GM12864 (cell line): ENCODE measurements around the gene AATK.

ENCODE experiments used
- DNase-seq: peaks from one replicate; pipeline ENCODE4 v3.0.0-alpha.2; 2011; ENCODE audit warnings: low read depth
- H3K4me3 ChIP-seq: 2 replicates; pipeline ENCODE4 v1.5.1; 2011; ENCODE audit warnings: mild to moderate bottlenecking, low read depth, low read length, control low read depth
- TF ChIP-seq, protein P1 (sequence below): IDR thresholded peaks from 2 replicates; pipeline ENCODE4 v1.5.1; 2011; ENCODE audit warnings: low read depth, mild to moderate bottlenecking, moderate library complexity, low read length, control low read depth, inconsistent platforms; ENCODE audit errors: missing control alignments

Gene AATK

DNA sequence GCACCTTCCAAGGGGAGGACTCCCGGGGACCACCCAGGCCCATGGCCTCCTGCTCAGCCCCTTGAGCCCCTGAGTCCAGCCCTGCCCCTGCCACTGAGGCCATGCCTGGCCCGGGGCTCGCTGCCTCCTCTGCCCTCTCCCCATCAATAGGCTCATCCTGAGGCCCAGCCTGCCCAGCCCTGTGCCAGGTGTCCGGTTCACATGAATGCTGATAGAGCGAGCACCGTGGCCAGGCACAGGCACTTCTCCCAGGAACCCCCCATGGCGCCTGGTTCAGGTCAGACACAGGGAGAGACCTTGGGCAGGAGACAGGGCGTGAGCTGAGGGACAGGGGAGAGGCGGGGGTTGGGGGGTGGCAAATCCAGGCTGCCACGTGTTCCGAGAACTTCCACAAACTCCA is 3.5 kb downstream of the AATK start:
- DNase-seq: no peak
- H3K4me3 ChIP-seq: no peak overlapping the region
- TF ChIP-seq, protein P1, sequence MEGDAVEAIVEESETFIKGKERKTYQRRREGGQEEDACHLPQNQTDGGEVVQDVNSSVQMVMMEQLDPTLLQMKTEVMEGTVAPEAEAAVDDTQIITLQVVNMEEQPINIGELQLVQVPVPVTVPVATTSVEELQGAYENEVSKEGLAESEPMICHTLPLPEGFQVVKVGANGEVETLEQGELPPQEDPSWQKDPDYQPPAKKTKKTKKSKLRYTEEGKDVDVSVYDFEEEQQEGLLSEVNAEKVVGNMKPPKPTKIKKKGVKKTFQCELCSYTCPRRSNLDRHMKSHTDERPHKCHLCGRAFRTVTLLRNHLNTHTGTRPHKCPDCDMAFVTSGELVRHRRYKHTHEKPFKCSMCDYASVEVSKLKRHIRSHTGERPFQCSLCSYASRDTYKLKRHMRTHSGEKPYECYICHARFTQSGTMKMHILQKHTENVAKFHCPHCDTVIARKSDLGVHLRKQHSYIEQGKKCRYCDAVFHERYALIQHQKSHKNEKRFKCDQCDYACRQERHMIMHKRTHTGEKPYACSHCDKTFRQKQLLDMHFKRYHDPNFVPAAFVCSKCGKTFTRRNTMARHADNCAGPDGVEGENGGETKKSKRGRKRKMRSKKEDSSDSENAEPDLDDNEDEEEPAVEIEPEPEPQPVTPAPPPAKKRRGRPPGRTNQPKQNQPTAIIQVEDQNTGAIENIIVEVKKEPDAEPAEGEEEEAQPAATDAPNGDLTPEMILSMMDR: no peak

DNA sequence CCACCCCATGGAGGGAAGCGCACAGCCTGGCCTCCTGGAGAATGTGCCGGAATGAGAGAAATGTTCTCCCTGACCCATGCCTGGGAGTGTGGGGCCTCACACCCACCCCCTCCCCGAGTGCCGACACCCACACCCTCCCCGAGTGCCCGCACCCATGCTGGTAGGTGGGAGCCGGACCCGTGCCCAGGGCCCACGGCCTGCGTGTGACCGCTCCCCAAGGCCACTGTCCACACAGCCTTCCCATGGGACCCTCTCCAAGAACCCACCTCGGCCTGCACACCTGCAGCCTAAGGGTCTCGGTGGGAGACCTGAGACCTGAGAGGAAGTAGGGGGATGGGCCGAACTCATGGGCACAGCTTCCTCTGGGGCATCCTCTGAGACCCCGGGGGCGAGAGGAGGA is 4.0 kb downstream of the AATK start:
- H3K4me3 ChIP-seq: no peak overlapping the region
- TF ChIP-seq, protein P1: no peak
- DNase-seq: no peak

DNA sequence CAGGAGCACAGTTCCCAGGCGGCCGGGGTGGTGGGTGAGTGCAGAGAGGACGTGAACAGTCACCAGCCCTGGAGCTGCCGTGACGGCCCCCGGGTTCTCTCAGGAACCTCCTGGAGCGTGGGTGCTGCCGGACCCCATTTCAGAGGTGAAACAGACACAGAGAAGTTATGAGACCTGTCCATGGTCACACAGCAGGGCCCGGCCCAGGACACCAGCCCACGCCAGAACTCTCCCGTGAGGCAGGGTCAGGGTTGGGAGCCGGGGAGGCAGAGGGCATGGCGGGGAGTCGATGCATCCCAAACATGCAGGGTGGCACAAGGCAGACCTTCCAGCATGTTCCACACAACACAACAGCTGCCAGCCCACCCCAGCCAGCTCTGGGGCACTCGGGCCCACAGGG is 4.5 kb downstream of the AATK start:
- TF ChIP-seq, protein P1: no peak
- no peak for DNase-seq
- no peak overlapping the region for H3K4me3 ChIP-seq

DNA sequence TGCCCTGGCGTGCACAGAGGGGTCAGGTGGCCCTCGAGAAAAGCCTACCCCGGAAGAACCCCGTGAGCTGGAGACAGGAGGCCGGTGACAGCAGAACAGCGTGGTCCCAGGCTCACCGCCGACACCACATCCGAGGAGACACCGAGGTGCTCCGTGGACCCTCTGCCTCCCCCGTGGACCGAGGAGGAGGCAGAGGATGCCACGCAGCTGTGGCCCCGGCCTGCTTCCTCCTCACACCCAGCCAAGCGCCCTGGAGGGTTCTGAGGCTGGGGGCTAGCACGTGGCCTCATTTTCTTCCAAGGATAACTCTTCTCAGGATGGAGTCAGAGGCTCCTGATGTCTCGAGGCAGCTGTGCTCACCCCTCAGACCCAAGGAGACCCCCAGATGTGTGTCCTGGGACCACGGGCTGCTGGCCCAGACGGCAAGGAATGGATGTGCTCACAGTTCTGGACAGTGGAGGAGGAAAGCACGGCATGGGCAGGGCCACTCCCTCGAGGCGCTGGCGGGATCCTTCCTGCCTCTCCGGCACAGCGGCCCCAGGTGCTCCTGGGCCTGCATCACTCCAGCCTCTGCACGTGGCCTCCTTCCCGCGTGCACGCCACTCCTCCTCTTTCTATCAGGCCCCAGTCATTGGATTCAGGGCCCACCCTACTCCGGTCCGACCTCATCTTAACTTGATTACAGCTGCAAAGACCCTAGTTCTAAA is 5.1 kb downstream of the AATK start:
- H3K4me3 ChIP-seq: no peak overlapping the region
- no peak for DNase-seq
- TF ChIP-seq, protein P1: no peak

DNA sequence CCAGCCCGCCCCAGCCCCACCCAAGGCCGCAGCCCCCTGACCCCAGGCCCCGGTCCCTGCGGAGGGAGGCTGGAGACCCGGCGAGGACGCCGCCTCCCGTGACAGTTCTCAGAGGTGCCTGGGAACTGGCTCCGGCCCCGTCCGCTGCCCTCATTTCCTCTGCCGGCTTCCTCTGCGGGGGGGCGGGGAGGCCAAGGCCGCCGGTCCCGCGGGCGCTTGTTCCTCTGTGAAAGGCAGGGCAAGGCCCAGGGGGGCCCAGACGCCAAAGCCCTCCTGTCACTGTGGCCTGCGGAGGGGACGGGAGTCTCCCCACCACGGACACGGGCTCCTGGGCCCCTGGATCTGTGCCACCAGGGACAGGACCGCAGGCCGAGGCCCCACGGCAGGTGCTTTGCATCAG is 5.7 kb downstream of the AATK start:
- no peak for DNase-seq
- TF ChIP-seq, protein P1: no peak
- H3K4me3 ChIP-seq: no peak overlapping the region

DNA sequence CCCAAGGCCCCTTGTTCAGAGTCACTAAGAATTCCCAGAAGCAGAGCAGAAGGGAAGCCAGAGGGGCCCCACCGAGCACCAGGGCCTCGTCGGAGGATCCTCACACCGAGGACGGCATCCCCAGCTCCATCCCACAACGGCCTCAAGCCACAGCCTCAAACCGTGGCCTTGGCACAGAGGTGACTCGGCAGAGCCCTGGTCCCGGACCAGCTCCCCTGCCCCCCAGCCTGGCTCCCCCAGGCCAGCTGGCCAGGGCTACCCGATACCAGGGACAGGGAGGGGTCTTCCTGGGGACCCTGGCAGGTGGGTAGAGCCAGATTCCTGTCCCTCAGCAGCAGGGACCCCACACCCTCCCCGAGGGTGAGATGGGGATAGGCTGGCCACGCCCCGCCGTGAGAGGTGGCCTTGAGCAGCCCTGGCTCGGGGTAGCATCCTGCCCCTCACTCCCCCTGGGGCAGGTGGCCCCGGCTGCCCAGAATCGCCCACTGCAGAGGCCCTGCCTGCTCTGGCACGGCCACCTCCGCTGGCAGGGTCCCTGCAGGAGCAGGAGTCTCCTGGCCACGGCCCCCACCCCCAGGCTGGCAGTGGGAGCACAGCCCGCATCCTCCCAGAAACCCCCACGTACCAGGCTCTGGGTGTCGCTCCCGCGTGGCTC is 6.3 kb downstream of the AATK start:
- TF ChIP-seq, protein P1: no peak

More for the DNA sequence above, 6.3 kb downstream of the AATK start:
- no peak overlapping the region for H3K4me3 ChIP-seq
- no peak for DNase-seq
